ENCODE results near the gene ARAP2. TPM values are rescaled to one million over a fixed set of nuclear protein-coding genes. Genes with fewer than 3 reads are reported as not detected.

The ARAP2 gene
- total RNA-seq, 2 experiments from 2014 or later = 40.0 to 42.5 TPM

GRCh38 chr4:36237366-36238313, 6.7 kb downstream of the ARAP2 start:
- ATAC-seq (no peak), DNase-seq (no peak)
- Mint-ChIP-seq H3K36me3 (ENCODE audit: low read depth) (peaks cover 70% of the 10 kb centered on the region), H3K27me3 (no peaks in the 10 kb centered on the region), H3K4me3 (no peak overlapping the region), H3K9me3 (ENCODE audit: low read depth) (peaks cover 22% of the 10 kb centered on the region), H3K4me1 (peaks cover 78% of the 10 kb centered on the region), H3K27ac (no peak overlapping the region)
- CTCF ChIA-PET = no interaction called here
- intact Hi-C loops (cut with DNase I, micrococcal nuclease) = no loop called here
- POLR2A ChIA-PET = no interaction called here

GRCh38 chr4:36236159-36236558, 8.2 kb downstream of the ARAP2 start:
- intact Hi-C loops (cut with DNase I, micrococcal nuclease) = no loop called here
- Mint-ChIP-seq H3K4me1 (peaks cover 77% of the 10 kb centered on the region), H3K27me3 (no peaks in the 10 kb centered on the region), H3K36me3 (ENCODE audit: low read depth) (peaks cover 68% of the 10 kb centered on the region), H3K9me3 (ENCODE audit: low read depth) (peaks cover 24% of the 10 kb centered on the region), H3K4me3 (no peak overlapping the region), H3K27ac (no peak overlapping the region)
- DNase-seq = no peak
- ATAC-seq = no peak
- POLR2A ChIA-PET = interaction anchor here (0.7 to 1.6 kb wide), 3 partner anchors 8 to 50 kb away, joined by 4 to 8 read pairs (median 6); partner anchors contain the start of gene ARAP2
- CTCF ChIA-PET = interaction anchor here (1.4 to 1.6 kb wide), 2 partner anchors 9 to 164 kb away, joined by 3 to 4 read pairs; partner anchors contain the start of gene ARAP2

- ATAC-seq (peak; percentile 60), DNase-seq (no peak)
- H3K4me1 Mint-ChIP-seq = peaks cover 77% of the 10 kb centered on the region
- no peaks in the 10 kb centered on the region for H3K27me3 Mint-ChIP-seq
- CTCF ChIA-PET = interaction anchor here (1.1 to 1.6 kb wide), 2 partner anchors 10 to 29 kb away, joined by 3 to 4 read pairs; partner anchors contain the start of gene ARAP2
- H3K36me3 Mint-ChIP-seq (ENCODE audit: low read depth) = peaks cover 64% of the 10 kb centered on the region
- H3K4me3 Mint-ChIP-seq = no peak overlapping the region
- H3K9me3 Mint-ChIP-seq (ENCODE audit: low read depth) = peaks cover 24% of the 10 kb centered on the region
- intact Hi-C loops (cut with DNase I, micrococcal nuclease) = no loop called here
- H3K27ac Mint-ChIP-seq = no peak overlapping the region
- POLR2A ChIA-PET = interaction anchor here (1.2 to 1.6 kb wide), 2 partner anchors 9 to 51 kb away, joined by 4 to 6 read pairs; partner anchors contain the start of gene ARAP2
Observed at GRCh38 chr4:36235306-36235705, 9.0 kb downstream of the ARAP2 start.

GRCh38 chr4:36233567-36234266, 10.6 kb downstream of the ARAP2 start:
- Mint-ChIP-seq H3K27ac (peak overlapping the region; percentile 32), H3K27me3 (no peaks in the 10 kb centered on the region), H3K36me3 (ENCODE audit: low read depth) (peaks cover 56% of the 10 kb centered on the region), H3K4me3 (no peak overlapping the region), H3K9me3 (ENCODE audit: low read depth) (peaks cover 24% of the 10 kb centered on the region), H3K4me1 (peaks cover 78% of the 10 kb centered on the region)
- ChIA-PET POLR2A (no interaction called here), CTCF (interaction anchor here (0.6 to 1.5 kb wide), 2 partner anchors 9 to 101 kb away, joined by 3 to 4 read pairs; no protein-coding TSS in a partner anchor)
- peak; percentile 56 for ATAC-seq
- DNase-seq = no peak
- intact Hi-C loops (cut with DNase I, micrococcal nuclease) = no loop called here

DNA sequence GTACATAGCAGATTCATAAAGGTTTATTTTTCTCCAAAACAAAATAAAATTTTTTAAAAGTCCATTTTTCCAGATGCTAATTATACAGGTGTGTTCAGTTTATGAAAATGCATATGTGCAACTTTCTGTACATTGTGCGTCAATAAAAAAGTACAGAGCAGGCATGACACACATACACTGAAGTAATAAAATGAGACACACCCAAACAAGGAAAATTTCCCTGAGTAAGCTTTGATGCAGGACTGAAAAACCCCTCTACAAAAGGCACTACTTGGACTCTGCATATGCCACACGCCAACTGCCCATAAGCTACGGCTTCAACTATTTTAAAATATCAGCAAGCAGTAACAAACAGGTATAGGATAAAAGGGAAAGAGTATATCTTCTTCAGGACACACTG, 13.8 kb downstream of the ARAP2 start:
- peaks cover 37% of the 10 kb centered on the region for H3K36me3 Mint-ChIP-seq (ENCODE audit: low read depth)
- ChIA-PET CTCF (interaction anchor here (0.6 to 1.4 kb wide), 3 partner anchors 24 to 50 kb away, joined by 3 to 4 read pairs (median 3); no protein-coding TSS in a partner anchor), POLR2A (no interaction called here)
- ATAC-seq = no peak
- no peak overlapping the region for H3K27ac Mint-ChIP-seq
- H3K27me3 Mint-ChIP-seq = no peaks in the 10 kb centered on the region
- H3K4me1 Mint-ChIP-seq = peaks cover 78% of the 10 kb centered on the region
- H3K9me3 Mint-ChIP-seq (ENCODE audit: low read depth) = peaks cover 12% of the 10 kb centered on the region
- H3K4me3 Mint-ChIP-seq = no peak overlapping the region
- DNase-seq = no peak
- intact Hi-C loops (cut with DNase I, micrococcal nuclease) = no loop called here

DNA sequence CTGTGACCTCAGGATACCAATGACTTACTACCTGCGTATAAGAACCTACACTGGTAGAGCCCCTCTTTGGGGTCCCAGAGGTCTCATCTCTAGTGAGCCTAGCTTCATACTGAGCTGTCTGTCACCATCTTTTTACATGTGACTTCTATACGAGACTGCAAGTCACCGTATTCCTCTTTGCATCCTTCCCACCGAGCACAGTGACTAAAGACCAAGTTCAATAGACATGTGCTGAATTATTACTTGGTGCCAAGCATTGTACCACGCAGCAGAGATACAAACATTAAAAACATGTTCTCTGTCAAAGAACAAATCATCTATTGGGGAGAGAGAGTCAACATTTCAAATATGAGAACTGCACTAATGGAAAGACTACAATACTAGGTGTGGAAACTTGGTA, 16.4 kb downstream of the ARAP2 start:
- no peak for ATAC-seq
- DNase-seq = no peak
- POLR2A ChIA-PET = no interaction called here
- Mint-ChIP-seq H3K36me3 (ENCODE audit: low read depth) (peaks cover 22% of the 10 kb centered on the region), H3K27ac (no peak overlapping the region), H3K27me3 (no peaks in the 10 kb centered on the region), H3K9me3 (ENCODE audit: low read depth) (peaks cover 2% of the 10 kb centered on the region), H3K4me1 (peaks cover 73% of the 10 kb centered on the region), H3K4me3 (no peak overlapping the region)
- intact Hi-C loops (cut with DNase I, micrococcal nuclease) = no loop called here
- CTCF ChIA-PET = interaction anchor here (0.6 to 1.1 kb wide), 2 partner anchors 15 to 25 kb away, joined by 3 to 5 read pairs; no protein-coding TSS in a partner anchor

DNA sequence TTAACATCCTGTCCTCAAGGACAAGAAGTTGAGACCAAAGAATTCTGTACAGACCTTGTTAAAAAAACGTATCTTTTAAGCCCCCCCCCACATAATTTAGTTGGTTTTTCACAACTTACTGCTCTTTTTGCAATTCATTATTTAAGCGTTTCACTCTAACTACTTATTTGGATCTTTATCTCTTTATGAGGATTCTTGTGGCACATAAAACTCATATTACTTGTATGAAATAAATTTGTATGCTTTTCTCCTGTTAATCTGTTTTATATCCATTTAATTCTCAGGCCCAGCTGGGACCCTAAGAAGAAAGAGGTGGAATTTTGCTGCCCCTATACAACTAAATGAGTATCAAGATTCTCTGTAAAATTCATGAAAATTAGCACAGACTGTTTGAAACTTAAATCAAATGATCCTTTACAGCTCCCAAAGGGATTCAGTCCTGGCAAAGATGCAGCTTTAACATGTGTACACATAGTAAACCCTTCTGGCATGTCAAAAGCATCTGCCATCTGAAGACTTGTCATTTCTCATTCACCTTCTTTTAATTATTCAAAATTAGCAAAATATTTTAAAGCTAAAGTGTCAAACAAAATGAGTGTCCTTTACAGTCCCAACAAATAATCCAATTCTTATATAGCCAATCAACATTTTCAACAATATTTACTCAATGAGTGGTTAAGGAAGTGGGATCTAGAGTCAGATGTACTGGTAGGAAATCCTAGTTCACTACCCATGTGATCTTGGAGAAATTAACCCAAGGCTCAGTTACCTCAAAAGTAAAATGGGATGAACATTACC, 17.7 kb downstream of the ARAP2 start:
- Mint-ChIP-seq H3K4me1 (peaks cover 75% of the 10 kb centered on the region), H3K36me3 (ENCODE audit: low read depth) (peaks cover 17% of the 10 kb centered on the region), H3K9me3 (ENCODE audit: low read depth) (no peaks in the 10 kb centered on the region), H3K27ac (no peak overlapping the region), H3K4me3 (no peak overlapping the region), H3K27me3 (no peaks in the 10 kb centered on the region)
- intact Hi-C loops (cut with DNase I, micrococcal nuclease) = no loop called here
- ATAC-seq (no peak), DNase-seq (no peak)
- POLR2A ChIA-PET = interaction anchor here (0.6 kb wide), 1 partner anchor 280 kb away, joined by 3 read pairs; no protein-coding TSS in a partner anchor
- CTCF ChIA-PET = interaction anchor here (0.7 to 1.0 kb wide), 3 partner anchors 10 to 171 kb away, joined by 3 to 4 read pairs (median 3); no protein-coding TSS in a partner anchor

DNA sequence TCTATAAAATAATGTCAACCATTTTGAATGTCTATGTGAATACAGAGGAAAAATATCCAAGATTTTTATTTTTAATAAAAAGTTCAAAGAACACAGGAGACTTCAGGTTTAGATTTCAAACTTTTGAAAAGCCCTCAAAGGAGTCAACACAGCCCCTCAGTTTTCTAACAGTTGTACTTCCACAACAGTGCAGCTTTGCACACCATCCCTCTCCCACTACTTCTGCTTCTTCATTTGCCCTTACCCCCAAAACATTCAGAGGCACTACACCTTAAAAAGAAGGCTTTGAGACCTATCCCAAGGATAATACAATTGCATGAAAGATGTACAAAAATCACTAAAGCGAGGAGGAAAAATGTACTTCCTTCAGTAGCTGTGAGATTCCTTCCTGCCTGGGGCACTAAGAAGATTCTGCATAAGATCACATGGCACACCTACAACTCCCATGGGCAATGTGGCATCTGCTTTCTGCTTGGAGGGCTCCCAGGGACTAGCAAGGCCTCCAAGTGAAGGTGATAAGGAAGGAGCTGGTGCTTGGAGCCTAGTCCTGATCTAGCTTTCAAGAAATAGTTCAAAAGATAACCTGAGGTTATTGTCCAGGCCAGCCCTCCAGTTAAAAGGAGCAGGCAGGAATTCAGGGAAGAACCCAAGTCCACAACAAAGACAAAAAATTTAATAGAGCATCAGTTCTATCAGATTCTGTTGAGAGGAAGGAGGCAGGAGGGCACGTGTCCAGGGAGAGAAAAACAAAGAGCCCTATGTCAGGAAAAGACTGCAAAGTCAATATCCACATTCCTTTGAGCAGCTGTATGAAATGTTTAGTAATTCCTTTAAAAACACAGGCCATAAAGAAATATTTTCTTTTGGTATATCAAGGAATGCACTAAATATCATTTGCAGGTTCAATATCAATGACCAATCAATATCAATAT, 19.1 kb downstream of the ARAP2 start:
- intact Hi-C loops (cut with DNase I, micrococcal nuclease) = no loop called here
- POLR2A ChIA-PET = interaction anchor here (0.6 kb wide), 1 partner anchor 18 kb away, joined by 3 read pairs; no protein-coding TSS in a partner anchor
- peaks cover 17% of the 10 kb centered on the region for H3K36me3 Mint-ChIP-seq (ENCODE audit: low read depth)
- no peaks in the 10 kb centered on the region for H3K9me3 Mint-ChIP-seq (ENCODE audit: low read depth)
- DNase-seq = no peak
- H3K4me3 Mint-ChIP-seq = no peak overlapping the region
- ATAC-seq = no peak
- H3K4me1 Mint-ChIP-seq = peaks cover 68% of the 10 kb centered on the region
- peak overlapping the region; percentile 18 for H3K27ac Mint-ChIP-seq
- CTCF ChIA-PET = interaction anchor here (0.5 to 1.4 kb wide), 5 partner anchors 16 to 235 kb away, joined by 3 to 5 read pairs (median 3); no protein-coding TSS in a partner anchor
- no peaks in the 10 kb centered on the region for H3K27me3 Mint-ChIP-seq

DNA sequence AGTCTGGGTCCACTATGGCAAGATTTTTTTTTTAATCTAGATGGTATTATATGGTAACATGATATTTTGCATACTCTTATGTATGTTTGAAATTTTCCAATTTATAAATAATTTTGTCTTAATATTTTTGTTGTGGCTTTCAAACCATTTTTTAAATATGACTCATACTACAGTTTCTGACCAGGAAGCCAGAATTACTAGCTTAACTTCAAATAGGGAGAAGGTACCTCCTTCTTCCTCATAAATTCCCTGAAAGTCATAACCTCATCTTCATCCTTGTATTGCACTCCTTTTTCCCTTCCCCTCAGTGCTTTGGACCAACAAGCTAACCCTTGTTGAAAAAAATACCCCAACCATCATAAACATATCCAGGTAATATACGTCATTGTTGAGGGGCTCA, 21.6 kb downstream of the ARAP2 start:
- DNase-seq (no peak), ATAC-seq (no peak)
- no peaks in the 10 kb centered on the region for H3K27me3 Mint-ChIP-seq
- POLR2A ChIA-PET = interaction anchor here (0.7 kb wide), 1 partner anchor 9 kb away, joined by 4 read pairs; no protein-coding TSS in a partner anchor
- intact Hi-C loops (cut with DNase I, micrococcal nuclease) = no loop called here
- no peak overlapping the region for H3K27ac Mint-ChIP-seq
- no peak overlapping the region for H3K4me3 Mint-ChIP-seq
- peaks cover 9% of the 10 kb centered on the region for H3K36me3 Mint-ChIP-seq (ENCODE audit: low read depth)
- peaks cover 68% of the 10 kb centered on the region for H3K4me1 Mint-ChIP-seq
- CTCF ChIA-PET = no interaction called here
- no peaks in the 10 kb centered on the region for H3K9me3 Mint-ChIP-seq (ENCODE audit: low read depth)

GRCh38 chr4:36220776-36221175, 23.5 kb downstream of the ARAP2 start:
- intact Hi-C loops (cut with DNase I, micrococcal nuclease) = no loop called here
- ChIA-PET POLR2A (no interaction called here), CTCF (interaction anchor here (0.7 to 1.2 kb wide), 3 partner anchors 14 to 28 kb away, joined by 3 read pairs; no protein-coding TSS in a partner anchor)
- Mint-ChIP-seq H3K9me3 (ENCODE audit: low read depth) (no peaks in the 10 kb centered on the region), H3K4me1 (peaks cover 54% of the 10 kb centered on the region), H3K36me3 (ENCODE audit: low read depth) (peaks cover 6% of the 10 kb centered on the region), H3K27me3 (no peaks in the 10 kb centered on the region), H3K27ac (no peak overlapping the region), H3K4me3 (no peak overlapping the region)
- DNase-seq (no peak), ATAC-seq (no peak)

Measured in activated CD4-positive, alpha-beta T cell treated with anti-CD3 and anti-CD28 coated beads for 36 hours (primary cell).